Measurements from ENCODE around the gene MTURN.

The MTURN gene

DNA sequence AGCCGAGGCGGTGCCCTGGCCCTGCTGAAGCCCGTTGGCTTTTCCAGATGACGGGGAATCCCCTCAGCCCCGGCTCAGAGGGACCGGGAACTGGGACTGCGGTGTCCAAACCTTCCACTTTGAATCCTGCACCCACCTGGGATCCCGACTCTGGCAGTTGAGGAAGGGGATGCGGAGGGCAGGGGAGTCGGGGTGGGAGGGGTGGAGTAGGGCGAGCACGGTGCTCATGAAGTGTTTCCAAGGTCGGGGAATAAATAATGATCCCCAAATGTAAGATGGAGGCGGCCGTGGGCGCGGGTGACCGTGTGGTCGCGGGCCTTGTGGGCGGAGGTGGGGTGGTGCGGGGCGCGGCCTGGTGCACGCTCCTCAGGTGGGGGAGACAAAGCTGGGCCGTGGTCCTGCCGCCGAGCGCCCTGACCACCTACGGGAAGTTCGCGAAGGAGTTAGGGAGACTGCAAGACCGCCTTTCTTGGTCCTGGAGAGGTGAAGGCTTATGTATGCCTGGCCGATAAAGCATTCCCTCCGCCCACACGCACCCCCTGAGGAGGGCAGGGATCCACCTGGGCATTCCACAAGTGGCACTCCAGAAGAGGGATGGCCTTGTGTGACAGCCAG lies 1.4 kb downstream of the MTURN start:
- peak overlapping the region; percentile 70 for H3K4me3 ChIP-seq (ENCODE audit: low read depth, low read length)
- no peak for DNase-seq (ENCODE audit: low read depth)
- TF ChIP-seq, protein P1, sequence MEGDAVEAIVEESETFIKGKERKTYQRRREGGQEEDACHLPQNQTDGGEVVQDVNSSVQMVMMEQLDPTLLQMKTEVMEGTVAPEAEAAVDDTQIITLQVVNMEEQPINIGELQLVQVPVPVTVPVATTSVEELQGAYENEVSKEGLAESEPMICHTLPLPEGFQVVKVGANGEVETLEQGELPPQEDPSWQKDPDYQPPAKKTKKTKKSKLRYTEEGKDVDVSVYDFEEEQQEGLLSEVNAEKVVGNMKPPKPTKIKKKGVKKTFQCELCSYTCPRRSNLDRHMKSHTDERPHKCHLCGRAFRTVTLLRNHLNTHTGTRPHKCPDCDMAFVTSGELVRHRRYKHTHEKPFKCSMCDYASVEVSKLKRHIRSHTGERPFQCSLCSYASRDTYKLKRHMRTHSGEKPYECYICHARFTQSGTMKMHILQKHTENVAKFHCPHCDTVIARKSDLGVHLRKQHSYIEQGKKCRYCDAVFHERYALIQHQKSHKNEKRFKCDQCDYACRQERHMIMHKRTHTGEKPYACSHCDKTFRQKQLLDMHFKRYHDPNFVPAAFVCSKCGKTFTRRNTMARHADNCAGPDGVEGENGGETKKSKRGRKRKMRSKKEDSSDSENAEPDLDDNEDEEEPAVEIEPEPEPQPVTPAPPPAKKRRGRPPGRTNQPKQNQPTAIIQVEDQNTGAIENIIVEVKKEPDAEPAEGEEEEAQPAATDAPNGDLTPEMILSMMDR (IDR thresholded peaks at IDR 0.05; ENCODE audit: low read depth, low read length, missing control alignments): no peak

DNA sequence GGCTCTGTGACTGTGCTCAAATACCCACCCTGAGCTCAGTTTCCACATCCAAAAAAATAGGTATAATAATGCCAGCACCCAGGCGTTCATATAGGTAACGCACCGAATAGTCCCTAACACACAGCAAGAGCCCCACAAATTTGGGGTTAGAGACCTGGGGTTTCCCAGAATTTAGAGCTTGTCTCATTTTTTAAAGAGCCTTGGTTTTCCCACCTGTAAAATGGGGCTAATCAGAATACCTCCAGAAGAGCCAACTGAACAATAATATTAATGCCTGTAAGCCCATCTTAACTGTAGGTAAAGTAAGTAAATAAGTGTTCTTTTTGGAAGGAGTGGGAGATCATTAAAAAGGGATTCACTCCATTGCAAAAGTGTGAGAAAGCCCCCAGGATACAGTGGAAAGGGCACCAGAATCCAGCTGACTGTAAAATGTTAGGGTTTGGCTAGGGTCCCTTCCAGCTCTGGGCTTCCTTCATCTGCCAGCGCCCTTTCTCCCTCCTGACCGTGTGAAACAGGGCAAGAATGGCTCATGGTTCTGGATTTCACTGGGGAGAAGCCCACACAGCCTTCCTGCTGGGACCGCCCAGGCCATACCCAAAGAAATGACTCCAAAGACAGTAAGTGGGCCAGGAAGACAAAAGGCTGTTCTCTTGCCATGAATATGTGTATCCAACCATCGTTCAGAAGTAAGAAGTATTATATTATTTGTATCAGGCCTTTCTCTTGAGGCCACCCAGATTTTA lies 2.1 kb downstream of the MTURN start:
- no peak for DNase-seq (ENCODE audit: low read depth)
- TF ChIP-seq, protein P1 (IDR thresholded peaks at IDR 0.05; ENCODE audit: low read depth, low read length, missing control alignments): no peak
- no peak overlapping the region for H3K4me3 ChIP-seq (ENCODE audit: low read depth, low read length)

DNA sequence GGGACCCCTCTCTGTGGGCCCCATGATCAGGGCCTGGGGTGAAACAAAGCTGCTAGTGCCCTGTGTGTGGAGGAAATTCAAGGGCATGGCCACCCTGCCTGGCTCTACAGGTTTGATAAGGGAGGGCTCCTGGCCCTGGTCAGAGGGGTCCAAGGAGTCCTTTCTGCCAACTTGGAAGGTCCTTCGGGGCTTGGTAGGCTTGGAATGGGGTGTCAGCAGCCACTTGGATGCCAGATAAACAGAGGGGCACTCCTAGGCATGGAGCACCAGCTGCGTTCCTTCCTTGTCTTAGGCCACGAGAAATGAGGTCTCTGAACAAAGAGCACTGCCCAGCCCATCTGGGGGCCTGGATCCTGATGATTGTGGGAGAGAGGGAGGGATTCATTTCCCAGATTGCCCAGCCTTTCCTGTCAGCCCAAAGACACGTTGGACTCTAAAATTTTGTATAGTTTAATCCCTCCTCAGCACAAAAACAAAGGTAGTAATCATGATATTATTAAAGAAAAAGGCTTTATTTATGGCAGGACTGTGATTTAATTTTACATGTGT lies 5.1 kb downstream of the MTURN start:
- TF ChIP-seq, protein P1 (IDR thresholded peaks at IDR 0.05; ENCODE audit: low read depth, low read length, missing control alignments): no peak
- H3K4me3 ChIP-seq (ENCODE audit: low read depth, low read length): no peak overlapping the region

DNA sequence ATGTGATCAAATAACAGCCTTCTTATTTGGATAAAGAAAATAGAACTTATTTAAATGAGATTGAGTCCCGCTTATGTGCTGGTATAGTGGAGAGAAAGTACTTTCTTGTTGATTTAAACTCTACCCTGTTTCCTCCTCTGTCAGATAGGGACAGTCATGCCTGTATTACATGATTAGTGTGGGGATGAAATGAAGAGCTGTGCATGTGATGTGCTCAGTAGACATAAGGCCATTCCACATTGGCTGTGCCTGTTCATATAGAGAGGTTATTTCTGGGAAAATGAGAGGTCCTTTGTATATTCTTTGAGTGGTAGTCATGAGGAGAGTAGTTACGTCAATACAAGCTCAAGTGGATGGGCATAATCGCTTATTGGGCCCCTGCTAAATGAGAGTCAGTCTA lies 5.7 kb downstream of the MTURN start:
- DNase-seq (ENCODE audit: low read depth): no peak
- no peak overlapping the region for H3K4me3 ChIP-seq (ENCODE audit: low read depth, low read length)
- TF ChIP-seq, protein P1 (IDR thresholded peaks at IDR 0.05; ENCODE audit: low read depth, low read length, missing control alignments): no peak

More for the DNA sequence above, 5.1 kb downstream of the MTURN start:
- DNase-seq (ENCODE audit: low read depth): no peak

DNA sequence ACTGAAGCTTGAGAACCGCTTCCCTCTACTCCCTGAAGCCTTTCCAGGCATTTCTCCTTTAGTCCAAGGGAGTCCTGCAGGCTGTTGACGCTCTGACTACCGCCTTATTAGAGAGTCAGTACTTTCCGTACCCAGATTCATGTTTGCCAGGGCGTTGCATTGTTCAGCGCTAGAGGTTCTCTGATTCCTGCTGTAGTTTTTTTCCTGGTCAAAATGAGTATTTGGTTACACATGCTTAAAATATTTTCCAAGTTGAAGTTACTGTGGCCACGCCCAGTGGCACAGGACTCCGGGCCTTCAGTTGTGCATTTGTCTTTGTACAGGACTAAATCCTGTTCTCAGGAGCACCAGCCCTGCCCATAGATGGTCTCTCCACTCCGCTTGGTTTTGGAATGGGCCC lies 7.9 kb downstream of the MTURN start:
- TF ChIP-seq, protein P1 (IDR thresholded peaks at IDR 0.05; ENCODE audit: low read depth, low read length, missing control alignments): no peak
- DNase-seq (ENCODE audit: low read depth): no peak
- no peak overlapping the region for H3K4me3 ChIP-seq (ENCODE audit: low read depth, low read length)

DNA sequence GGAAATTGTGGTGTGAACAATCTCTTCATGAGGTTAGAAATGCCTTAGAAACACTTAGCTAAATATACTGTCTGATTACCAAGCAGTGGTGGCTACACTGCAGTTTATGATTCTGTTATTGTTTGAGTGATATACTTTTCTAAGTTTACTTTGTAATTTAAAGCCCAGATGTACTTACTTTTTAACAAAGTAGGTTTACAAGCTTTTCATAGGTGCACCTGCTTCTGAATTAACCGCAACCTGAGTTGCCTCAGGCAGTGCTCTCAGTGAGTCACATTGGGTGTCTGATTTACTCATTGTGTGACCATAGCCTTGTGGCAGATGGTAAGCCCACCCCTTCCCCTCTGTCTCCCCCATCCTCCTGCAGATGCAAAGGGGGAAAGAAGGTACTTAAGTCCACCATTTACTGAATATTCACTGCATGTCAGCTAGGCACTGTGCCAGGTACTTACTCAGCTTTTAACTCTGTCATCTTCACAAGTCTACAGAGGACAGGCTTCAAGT lies 9.0 kb downstream of the MTURN start:
- no peak for DNase-seq (ENCODE audit: low read depth)
- H3K4me3 ChIP-seq (ENCODE audit: low read depth, low read length): no peak overlapping the region
- TF ChIP-seq, protein P1 (IDR thresholded peaks at IDR 0.05; ENCODE audit: low read depth, low read length, missing control alignments): no peak
